ENCODE data around the gene ALG10. TPM values are rescaled to one million over a fixed set of nuclear protein-coding genes. Genes with fewer than 3 reads are reported as not detected.
"Not testable (repeated sequence)": the region's sequence is repeated elsewhere in the genome, so short reads cannot be mapped to it uniquely, and the experiment has no call there.

Gene ALG10, protein sequence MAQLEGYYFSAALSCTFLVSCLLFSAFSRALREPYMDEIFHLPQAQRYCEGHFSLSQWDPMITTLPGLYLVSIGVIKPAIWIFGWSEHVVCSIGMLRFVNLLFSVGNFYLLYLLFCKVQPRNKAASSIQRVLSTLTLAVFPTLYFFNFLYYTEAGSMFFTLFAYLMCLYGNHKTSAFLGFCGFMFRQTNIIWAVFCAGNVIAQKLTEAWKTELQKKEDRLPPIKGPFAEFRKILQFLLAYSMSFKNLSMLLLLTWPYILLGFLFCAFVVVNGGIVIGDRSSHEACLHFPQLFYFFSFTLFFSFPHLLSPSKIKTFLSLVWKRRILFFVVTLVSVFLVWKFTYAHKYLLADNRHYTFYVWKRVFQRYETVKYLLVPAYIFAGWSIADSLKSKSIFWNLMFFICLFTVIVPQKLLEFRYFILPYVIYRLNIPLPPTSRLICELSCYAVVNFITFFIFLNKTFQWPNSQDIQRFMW
- total RNA-seq (10 to 100 TPM; 19.8 to 23.3 TPM), polyA plus RNA-seq (3.6 TPM)

- Histone ChIP-seq H3K4me3 (ENCODE audit: low read length) (peak within 1 kb of the TSS; percentile 96), H3K9me3 (ENCODE audit: low read length) (no peaks in the 10 kb centered on the region), H3K27ac (ENCODE audit: low read depth, low read length) (peak within 1 kb of the TSS; percentile 93), H3K36me3 (ENCODE audit: insufficient read depth, low read length) (no peaks in the 10 kb centered on the region), H3K27me3 (ENCODE audit: insufficient read depth, low read length, poor library complexity, severe bottlenecking) (no peaks in the 10 kb centered on the region), H3K4me1 (ENCODE audit: insufficient read depth, low read length) (peaks cover 17% of the 10 kb centered on the region)
- H3K9me3 Mint-ChIP-seq = no peaks in the 10 kb centered on the region
- POLR2A ChIA-PET = interaction anchor here (0.5 to 2.4 kb wide), 9 partner anchors 26 to 1915 kb away, joined by 3 to 44 read pairs (median 5); partner anchors contain the start of gene YARS2
- H3K4me1 Mint-ChIP-seq = peaks cover 25 to 38% (median 32%) of the 10 kb centered on the region in 3 donors
- CTCF ChIA-PET = interaction anchor here (0.6 to 4.8 kb wide), 7 partner anchors 13 to 1343 kb away, joined by 3 to 52 read pairs (median 4); partner anchors contain the start of genes DNM1L and YARS2
- peak within 1 kb of the TSS; percentile 93 to 100 (median 98) for H3K27ac Mint-ChIP-seq
- peaks cover 0 to 23% (median 4%) of the 10 kb centered on the region in 3 donors for H3K36me3 Mint-ChIP-seq
- DNase-seq = peak; percentile 91 to 98 (median 95)
- peaks cover 0 to 8% of the 10 kb centered on the region in 2 donors for H3K27me3 Mint-ChIP-seq
- H3K4me3 Mint-ChIP-seq = peak within 1 kb of the TSS; percentile 93 to 97 (median 94)
Measured at GRCh38 chr12:34022079-34022830, at the start of gene ALG10. Gene ALG10 (plus strand): TSS chr12:34022496. CDS start chr12:34022600, 104 bp downstream.

GRCh38 chr12:33972884-33973283 lies 49.4 kb upstream of the ALG10 start:
- CTCF ChIA-PET = not testable (repeated sequence)

DNA sequence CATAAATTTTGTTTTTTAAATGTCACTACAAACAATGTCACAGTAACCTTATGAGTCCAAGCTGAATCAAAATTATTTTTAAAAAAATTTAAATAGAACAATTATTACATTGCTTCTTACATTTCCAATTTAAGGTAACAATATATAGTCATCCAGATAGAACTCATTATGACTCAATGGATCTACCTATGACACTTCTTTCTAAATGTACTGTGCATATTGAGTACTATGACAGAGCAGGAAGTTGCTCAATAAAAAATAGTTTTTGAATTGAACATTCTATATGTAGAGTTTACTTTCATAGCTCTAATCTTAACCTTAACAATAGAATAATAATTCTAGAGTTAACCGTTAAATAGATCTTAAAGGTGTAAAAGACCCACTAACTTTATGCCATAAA lies 44.4 kb upstream of the ALG10 start:
- H3K4me3 ChIP-seq (ENCODE audit: low read length) = no peak overlapping the region
- no peaks in the 10 kb centered on the region for H3K27me3 ChIP-seq (ENCODE audit: insufficient read depth, low read length, poor library complexity, severe bottlenecking)
- H3K4me1 Mint-ChIP-seq = no peaks in the 10 kb centered on the region
- H3K36me3 ChIP-seq (ENCODE audit: insufficient read depth, low read length) = no peaks in the 10 kb centered on the region
- no peaks in the 10 kb centered on the region for H3K9me3 ChIP-seq (ENCODE audit: low read length)
- peaks cover 2 to 4% of the 10 kb centered on the region in 2 donors for H3K27me3 Mint-ChIP-seq
- no peak for DNase-seq
- peaks cover 0 to 5% (median 0%) of the 10 kb centered on the region in 5 donors for H3K9me3 Mint-ChIP-seq
- POLR2A ChIA-PET = no interaction called here
- no peak overlapping the region for H3K27ac Mint-ChIP-seq
- no peak overlapping the region for H3K27ac ChIP-seq (ENCODE audit: low read depth, low read length)
- H3K36me3 Mint-ChIP-seq = no peaks in the 10 kb centered on the region
- CTCF ChIA-PET = no interaction called here
- no peak overlapping the region for H3K4me3 Mint-ChIP-seq
- no peaks in the 10 kb centered on the region for H3K4me1 ChIP-seq (ENCODE audit: insufficient read depth, low read length)

More at GRCh38 chr12:33972884-33973283, 49.4 kb upstream of the ALG10 start:
- H3K27me3 Mint-ChIP-seq; H3K9me3 Mint-ChIP-seq; POLR2A ChIA-PET; H3K4me3 ChIP-seq (ENCODE audit: low read length); DNase-seq; H3K27ac Mint-ChIP-seq; H3K27me3 ChIP-seq (ENCODE audit: insufficient read depth, low read length, poor library complexity, severe bottlenecking); H3K4me3 Mint-ChIP-seq; H3K4me1 Mint-ChIP-seq; H3K27ac ChIP-seq (ENCODE audit: low read depth, low read length); H3K4me1 ChIP-seq (ENCODE audit: insufficient read depth, low read length); H3K36me3 ChIP-seq (ENCODE audit: insufficient read depth, low read length); H3K9me3 ChIP-seq (ENCODE audit: low read length); H3K36me3 Mint-ChIP-seq: not testable (repeated sequence)

DNA sequence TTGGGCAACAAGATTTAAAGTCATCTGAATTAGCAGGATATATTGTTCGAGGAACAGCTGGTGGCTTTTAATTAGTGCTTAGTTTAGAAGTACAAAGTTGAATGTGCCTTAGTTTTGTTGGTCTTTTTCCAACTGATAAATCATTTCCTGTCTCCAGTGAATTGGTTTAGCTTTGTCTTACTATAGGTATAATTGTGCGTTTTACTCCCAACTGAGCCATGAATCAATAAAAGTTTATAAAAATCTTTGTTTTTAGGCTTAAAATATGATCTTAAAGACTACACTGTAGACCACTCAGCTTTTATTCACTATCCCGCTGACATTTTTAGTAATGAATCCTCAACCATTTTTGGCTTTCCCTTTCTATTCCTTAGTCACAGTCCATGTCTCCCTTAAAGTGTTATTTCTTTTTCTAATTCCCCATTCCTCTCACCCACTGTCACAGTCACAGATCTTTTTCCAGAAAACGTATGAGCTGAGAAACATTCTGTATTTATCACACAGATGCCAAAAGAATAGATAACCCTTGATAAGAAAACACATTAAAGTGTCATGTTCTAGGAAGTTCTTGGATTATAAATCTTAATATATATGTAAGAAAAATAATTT lies 34.0 kb upstream of the ALG10 start:
- Mint-ChIP-seq H3K27me3 (peaks cover 0 to 6% of the 10 kb centered on the region in 2 donors), H3K27ac (peak overlapping the region in 1 of 8 donors; percentile 51), H3K4me3 (no peak overlapping the region), H3K4me1 (no peaks in the 10 kb centered on the region), H3K36me3 (no peaks in the 10 kb centered on the region), H3K9me3 (no peaks in the 10 kb centered on the region)
- H3K27ac ChIP-seq (ENCODE audit: low read depth, low read length) = no peak overlapping the region
- no peaks in the 10 kb centered on the region for H3K27me3 ChIP-seq (ENCODE audit: insufficient read depth, low read length, poor library complexity, severe bottlenecking)
- no peak for DNase-seq
- H3K9me3 ChIP-seq (ENCODE audit: low read length) = no peaks in the 10 kb centered on the region
- H3K36me3 ChIP-seq (ENCODE audit: insufficient read depth, low read length) = no peaks in the 10 kb centered on the region
- H3K4me3 ChIP-seq (ENCODE audit: low read length) = no peak overlapping the region
- POLR2A ChIA-PET = no interaction called here
- CTCF ChIA-PET = no interaction called here
- H3K4me1 ChIP-seq (ENCODE audit: insufficient read depth, low read length) = no peaks in the 10 kb centered on the region

- Histone ChIP-seq H3K27ac (ENCODE audit: low read depth, low read length) (no peak overlapping the region), H3K27me3 (ENCODE audit: insufficient read depth, low read length, poor library complexity, severe bottlenecking) (no peaks in the 10 kb centered on the region), H3K4me3 (ENCODE audit: low read length) (no peak overlapping the region), H3K9me3 (ENCODE audit: low read length) (no peaks in the 10 kb centered on the region), H3K36me3 (ENCODE audit: insufficient read depth, low read length) (no peaks in the 10 kb centered on the region), H3K4me1 (ENCODE audit: insufficient read depth, low read length) (no peaks in the 10 kb centered on the region)
- CTCF ChIA-PET = no interaction called here
- Mint-ChIP-seq H3K27me3 (peaks cover 0 to 6% of the 10 kb centered on the region in 2 donors), H3K9me3 (no peaks in the 10 kb centered on the region), H3K27ac (no peak overlapping the region), H3K4me1 (no peaks in the 10 kb centered on the region), H3K36me3 (no peaks in the 10 kb centered on the region), H3K4me3 (no peak overlapping the region)
- POLR2A ChIA-PET = no interaction called here
- no peak for DNase-seq
Measured at GRCh38 chr12:33988913-33989312, 33.4 kb upstream of the ALG10 start.

DNA sequence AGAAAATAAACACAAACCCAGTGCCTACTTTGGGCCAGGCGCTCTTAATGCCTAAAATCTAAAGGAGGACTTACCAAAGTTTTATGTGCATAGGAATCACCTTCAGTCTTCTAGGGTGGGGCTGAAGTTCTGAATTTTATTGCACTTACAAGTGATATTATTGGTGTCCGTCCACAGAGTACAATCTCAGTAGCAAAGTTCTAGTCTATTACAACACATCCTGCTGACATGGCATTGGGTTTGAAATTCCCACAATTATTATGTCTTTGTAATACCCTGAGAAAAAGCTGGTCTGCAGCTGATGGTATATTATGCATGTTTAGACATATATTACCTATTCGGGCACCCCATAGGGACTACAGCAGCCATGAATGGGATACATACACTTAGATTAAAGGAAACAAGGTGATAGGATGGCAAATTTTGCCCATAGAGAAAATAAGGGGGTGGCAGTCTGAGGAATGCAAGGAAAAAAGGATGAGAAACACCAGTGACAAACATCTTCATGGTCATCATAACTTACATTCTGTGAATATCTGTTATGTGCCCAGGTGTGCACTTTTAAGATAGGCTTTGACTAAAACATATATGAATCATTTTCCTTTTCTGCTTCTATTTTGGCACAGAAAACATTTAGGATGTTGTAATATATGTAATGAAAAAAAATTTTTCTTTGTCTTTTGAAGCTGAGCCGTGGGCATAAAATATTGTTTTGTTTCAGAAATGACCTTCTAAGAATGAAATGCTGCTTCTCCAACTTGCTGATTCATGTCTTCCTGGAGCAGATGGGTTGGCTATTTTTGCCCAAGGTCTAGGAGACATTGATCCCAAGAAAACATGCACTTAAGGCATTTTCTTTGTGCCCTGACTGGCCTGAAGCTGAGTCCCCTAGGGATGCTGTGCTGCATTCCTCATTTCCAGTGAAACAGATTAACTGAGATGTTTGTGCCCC lies 27.2 kb upstream of the ALG10 start:
- Histone ChIP-seq H3K9me3 (ENCODE audit: low read length) (no peaks in the 10 kb centered on the region), H3K4me1 (ENCODE audit: insufficient read depth, low read length) (no peaks in the 10 kb centered on the region), H3K36me3 (ENCODE audit: insufficient read depth, low read length) (no peaks in the 10 kb centered on the region), H3K4me3 (ENCODE audit: low read length) (no peak overlapping the region), H3K27me3 (ENCODE audit: insufficient read depth, low read length, poor library complexity, severe bottlenecking) (no peaks in the 10 kb centered on the region), H3K27ac (ENCODE audit: low read depth, low read length) (no peak overlapping the region)
- Mint-ChIP-seq H3K4me1 (no peaks in the 10 kb centered on the region), H3K27ac (no peak overlapping the region), H3K4me3 (no peak overlapping the region), H3K27me3 (peaks cover 4 to 19% of the 10 kb centered on the region in 2 donors), H3K9me3 (no peaks in the 10 kb centered on the region), H3K36me3 (no peaks in the 10 kb centered on the region)
- ChIA-PET POLR2A (no interaction called here), CTCF (no interaction called here)
- no peak for DNase-seq

GRCh38 chr12:34008835-34009234 lies 13.5 kb upstream of the ALG10 start:
- H3K9me3 Mint-ChIP-seq; POLR2A ChIA-PET; H3K27ac ChIP-seq (ENCODE audit: low read depth, low read length); H3K4me1 ChIP-seq (ENCODE audit: insufficient read depth, low read length); H3K4me3 Mint-ChIP-seq; DNase-seq; H3K9me3 ChIP-seq (ENCODE audit: low read length); H3K4me3 ChIP-seq (ENCODE audit: low read length); H3K27me3 ChIP-seq (ENCODE audit: insufficient read depth, low read length, poor library complexity, severe bottlenecking); H3K4me1 Mint-ChIP-seq; H3K36me3 Mint-ChIP-seq; H3K27ac Mint-ChIP-seq; H3K36me3 ChIP-seq (ENCODE audit: insufficient read depth, low read length); CTCF ChIA-PET: not testable (repeated sequence)
- peaks cover 4 to 35% of the 10 kb centered on the region in 2 donors for H3K27me3 Mint-ChIP-seq

All from CD8-positive, alpha-beta memory T cell (primary cell).